HG03175 (cell line): ENCODE measurements around the gene MARCHF2.
"Not testable (repeated sequence)": the region's sequence is repeated elsewhere in the genome, so short reads cannot be mapped to it uniquely, and the experiment has no call there.

Experiments used
- ATAC-seq: cut with Tn5 transposase; IDR thresholded peaks from one replicate; pipeline ENCODE4 v1.9.1; 2021; ENCODE audit warnings: mild to moderate bottlenecking, moderate library complexity; ENCODE audit not compliant: unreplicated experiment

MARCHF2 gene

GRCh38 chr19:8404391-8405151 lies 8.5 kb upstream of the MARCHF2 start:
- ATAC-seq, result no peak

GRCh38 chr19:8410718-8411117 lies 2.4 kb upstream of the MARCHF2 start:
- not testable (repeated sequence) for ATAC-seq

- ATAC-seq, result no peak
Observed at GRCh38 chr19:8413629-8413995, 507 bp downstream of the MARCHF2 start.

- ATAC-seq, result no peak
Observed at GRCh38 chr19:8416796-8417195, 3.7 kb downstream of the MARCHF2 start.

GRCh38 chr19:8421484-8422461 lies 8.7 kb downstream of the MARCHF2 start:
- ATAC-seq, result no peak

- ATAC-seq, result no peak
Observed at GRCh38 chr19:8423817-8424223, 10.7 kb downstream of the MARCHF2 start.

- not testable (repeated sequence) for ATAC-seq
Observed at GRCh38 chr19:8425331-8425730, 12.2 kb downstream of the MARCHF2 start.

GRCh38 chr19:8426283-8426682 lies 13.2 kb downstream of the MARCHF2 start:
- ATAC-seq, result no peak

- ATAC-seq, result no peak
Observed at GRCh38 chr19:8429044-8429443, 15.9 kb downstream of the MARCHF2 start.

- no peak for ATAC-seq
Observed at GRCh38 chr19:8429826-8430225, 16.7 kb downstream of the MARCHF2 start.

- ATAC-seq, result no peak
Observed at GRCh38 chr19:8430650-8431049, 17.5 kb downstream of the MARCHF2 start.

GRCh38 chr19:8438236-8438635 lies 25.1 kb downstream of the MARCHF2 start:
- ATAC-seq, result no peak

- ATAC-seq, result no peak
Observed at GRCh38 chr19:8441725-8442544, 28.8 kb downstream of the MARCHF2 start.

- ATAC-seq, result not testable (repeated sequence)
Observed at GRCh38 chr19:8444140-8444676, 31.1 kb downstream of the MARCHF2 start.

GRCh38 chr19:8444677-8445487 lies 31.8 kb downstream of the MARCHF2 start, which contains the start of gene HNRNPM:
HNRNPM (plus strand) TSS chr19:8444975; CDS start chr19:8444999, 24 bp downstream.
- peak; percentile 87 for ATAC-seq

- peak; percentile 12 for ATAC-seq
Observed at GRCh38 chr19:8445488-8446001, 32.4 kb downstream of the MARCHF2 start.

GRCh38 chr19:8446061-8446709 lies 33.1 kb downstream of the MARCHF2 start:
- no peak for ATAC-seq

GRCh38 chr19:8449830-8450229 lies 36.7 kb downstream of the MARCHF2 start:
- no peak for ATAC-seq

- no peak for ATAC-seq
Observed at GRCh38 chr19:8451377-8451776, 38.3 kb downstream of the MARCHF2 start.
